Measurements from ENCODE around the gene CCR6. TPM values are rescaled to one million over a fixed set of nuclear protein-coding genes. Genes with fewer than 3 reads are reported as not detected.

The CCR6 gene
- total and polyA plus RNA-seq, 10 of the 15 experiments (the other 5 are each of a cell fraction or from before 2014, with no cell fraction given) = 2.2 to 7.6 (median 6.7) TPM

GRCh38 chr6:167152862-167153261 lies 30.0 kb downstream of the CCR6 start (continued):
- peak; percentile 88 for TF ChIP-seq IRF4 (IDR thresholded peaks at IDR 0.05; ENCODE audit: low read depth, low read length)
- TF ChIP-seq JUNB (IDR thresholded peaks at IDR 0.05) = peak; percentile 91
- TF ChIP-seq TCF12 (IDR thresholded peaks at IDR 0.05; ENCODE audit: low read depth, low read length) = peak; percentile 51; the same call in 1 of the 2 replicates
- TF ChIP-seq BCL3 (IDR thresholded peaks at IDR 0.05; ENCODE audit: borderline replicate concordance, insufficient read depth, low read depth, low read length, poor library complexity, severe bottlenecking) = peak; percentile 74
- TF ChIP-seq TCF3 (IDR thresholded peaks at IDR 0.05; ENCODE audit: borderline replicate concordance, insufficient read depth, low read depth, low read length) = 0 out of 2 replicates have a peak, but pooled peaks have one; percentile 32
- TF ChIP-seq, protein P1, sequence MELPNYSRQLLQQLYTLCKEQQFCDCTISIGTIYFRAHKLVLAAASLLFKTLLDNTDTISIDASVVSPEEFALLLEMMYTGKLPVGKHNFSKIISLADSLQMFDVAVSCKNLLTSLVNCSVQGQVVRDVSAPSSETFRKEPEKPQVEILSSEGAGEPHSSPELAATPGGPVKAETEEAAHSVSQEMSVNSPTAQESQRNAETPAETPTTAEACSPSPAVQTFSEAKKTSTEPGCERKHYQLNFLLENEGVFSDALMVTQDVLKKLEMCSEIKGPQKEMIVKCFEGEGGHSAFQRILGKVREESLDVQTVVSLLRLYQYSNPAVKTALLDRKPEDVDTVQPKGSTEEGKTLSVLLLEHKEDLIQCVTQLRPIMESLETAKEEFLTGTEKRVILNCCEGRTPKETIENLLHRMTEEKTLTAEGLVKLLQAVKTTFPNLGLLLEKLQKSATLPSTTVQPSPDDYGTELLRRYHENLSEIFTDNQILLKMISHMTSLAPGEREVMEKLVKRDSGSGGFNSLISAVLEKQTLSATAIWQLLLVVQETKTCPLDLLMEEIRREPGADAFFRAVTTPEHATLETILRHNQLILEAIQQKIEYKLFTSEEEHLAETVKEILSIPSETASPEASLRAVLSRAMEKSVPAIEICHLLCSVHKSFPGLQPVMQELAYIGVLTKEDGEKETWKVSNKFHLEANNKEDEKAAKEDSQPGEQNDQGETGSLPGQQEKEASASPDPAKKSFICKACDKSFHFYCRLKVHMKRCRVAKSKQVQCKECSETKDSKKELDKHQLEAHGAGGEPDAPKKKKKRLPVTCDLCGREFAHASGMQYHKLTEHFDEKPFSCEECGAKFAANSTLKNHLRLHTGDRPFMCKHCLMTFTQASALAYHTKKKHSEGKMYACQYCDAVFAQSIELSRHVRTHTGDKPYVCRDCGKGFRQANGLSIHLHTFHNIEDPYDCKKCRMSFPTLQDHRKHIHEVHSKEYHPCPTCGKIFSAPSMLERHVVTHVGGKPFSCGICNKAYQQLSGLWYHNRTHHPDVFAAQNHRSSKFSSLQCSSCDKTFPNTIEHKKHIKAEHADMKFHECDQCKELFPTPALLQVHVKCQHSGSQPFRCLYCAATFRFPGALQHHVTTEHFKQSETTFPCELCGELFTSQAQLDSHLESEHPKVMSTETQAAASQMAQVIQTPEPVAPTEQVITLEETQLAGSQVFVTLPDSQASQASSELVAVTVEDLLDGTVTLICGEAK (IDR thresholded peaks at IDR 0.05; ENCODE audit: borderline replicate concordance) = no peak
- TF ChIP-seq TARDBP (IDR thresholded peaks at IDR 0.05; ENCODE audit: borderline replicate concordance) = no peak
- no peak for TF ChIP-seq RELA (IDR thresholded peaks at IDR 0.05; ENCODE audit: borderline replicate concordance, partially characterized antibody)
- no peak for TF ChIP-seq DPF2 (IDR thresholded peaks at IDR 0.05)
- no peak for TF ChIP-seq GATAD2B (conservative IDR thresholded peaks at IDR 0.05; ENCODE audit: low read depth)
- TF ChIP-seq MXI1 (IDR thresholded peaks at IDR 0.05; ENCODE audit: low read depth, low read length) = no peak
- TF ChIP-seq, protein P2, sequence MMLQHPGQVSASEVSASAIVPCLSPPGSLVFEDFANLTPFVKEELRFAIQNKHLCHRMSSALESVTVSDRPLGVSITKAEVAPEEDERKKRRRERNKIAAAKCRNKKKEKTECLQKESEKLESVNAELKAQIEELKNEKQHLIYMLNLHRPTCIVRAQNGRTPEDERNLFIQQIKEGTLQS (IDR thresholded peaks at IDR 0.05; ENCODE audit: borderline replicate concordance, extremely low read depth, low read depth, low read length) = no peak
- TF ChIP-seq GABPA (IDR thresholded peaks at IDR 0.05; ENCODE audit: low read depth) = no peak
- no peak for TF ChIP-seq ZNF384 (IDR thresholded peaks at IDR 0.05; ENCODE audit: borderline replicate concordance, low read depth, low read length)
- TF ChIP-seq NRF1 (conservative IDR thresholded peaks at IDR 0.05; ENCODE audit: low read depth, low read length) = no peak
- no peak for TF ChIP-seq IRF3 (IDR thresholded peaks at IDR 0.05)
- TF ChIP-seq SUZ12 (IDR thresholded peaks at IDR 0.05; ENCODE audit: unreplicated experiment) = no peak
- 0 out of 2 replicates have a peak, but pooled peaks have one; percentile 57 for TF ChIP-seq MEF2A (IDR thresholded peaks at IDR 0.05; ENCODE audit: insufficient read depth, low read depth, low read length)
- TF ChIP-seq ELK1 (IDR thresholded peaks at IDR 0.05; ENCODE audit: low read depth, low read length) = peak; percentile 55; the same call in 1 of the 2 replicates

Data from GM12878 (cell line).